Breast epithelium (tissue), 4 donors: ENCODE results near the gene IGSF9B. TPM values are rescaled to one million over a fixed set of nuclear protein-coding genes. Genes with fewer than 3 reads are reported as not detected.

Experiments
- DNase-seq, 2 donors: peaks; one replicate each; pipeline ENCODE4 v3.0.0-alpha.2; 2019; ENCODE audit warnings: low spot score in 2 of 2
- H3K27ac ChIP-seq, 2 donors: fragments of 200-600 bp; sonication (generic) in 1 of 2; one replicate each; pipeline ENCODE4 v1.5.1; 2016 to 2019; ENCODE audit warnings: mild to moderate bottlenecking in 1 of 2
- H3K27me3 ChIP-seq, 2 donors: fragments of 200-600 bp; sonication (generic) in 1 of 2; one replicate each; pipeline versions ENCODE4 v1.5.1 to v1.6.0; 2017 to 2019; ENCODE audit warnings: control low read depth in 1 of 2, mild to moderate bottlenecking in 1 of 2
- H3K36me3 ChIP-seq: fragments of 200-600 bp; one replicate; pipeline ENCODE4 v1.5.1; 2019
- H3K4me1 ChIP-seq, 2 donors: fragments of 200-600 bp; sonication (generic); one replicate each; pipeline ENCODE4 v1.5.1; 2016 to 2019; ENCODE audit warnings: control low read depth in 1 of 2
- H3K4me3 ChIP-seq, 3 donors: fragments of 200-600 bp; sonication (generic); 1 replicate in 2 of 3; 2 replicates in 1 of 3; pipeline ENCODE4 v1.5.1; 2016 to 2019; ENCODE audit warnings: mild to moderate bottlenecking in 3 of 3, moderate library complexity in 2 of 3
- H3K9me3 ChIP-seq, 2 donors: fragments of 200-600 bp; sonication (generic) in 1 of 2; one replicate each; pipeline ENCODE4 v1.5.1; 2016 to 2019; ENCODE audit warnings: control low read depth in 1 of 2
- CTCF ChIP-seq, 3 donors: fragments of 450-650 bp; IDR thresholded peaks; one replicate each; pipeline ENCODE4 v1.5.1; 2016 to 2017; ENCODE audit warnings: antibody characterized with exemption in 3 of 3, mild to moderate bottlenecking in 3 of 3, moderate library complexity in 3 of 3
- POLR2A ChIP-seq: fragments of 450-650 bp; IDR thresholded peaks from one replicate; pipeline ENCODE4 v1.6.1; 2016; ENCODE audit warnings: antibody characterized with exemption, mild to moderate bottlenecking, moderate library complexity
- POLR2AphosphoS5 ChIP-seq, 3 donors: sonication (generic); formaldehyde crosslinking; IDR thresholded peaks; one replicate each; pipeline ENCODE4 v1.6.1; 2017; ENCODE audit warnings: antibody characterized with exemption in 3 of 3
- intact Hi-C: fragments of 100-400 bp; cut with DNase I; formaldehyde crosslinking; loops from one replicate; pipeline ENCODE4 v1.15.1; 2023; ENCODE audit warnings: low total_unique reads
- total RNA-seq, 3 donors: library from RNA; depleted of rRNA; stranded (reverse); fragments of >200 nt; gene quantifications; one replicate each; pipeline ENCODE4 v1.1.0, GENCODE V29; 2016

Gene IGSF9B
- total RNA-seq, 3 donors from 2014 or later: 0.64 to 4.5 (median 3.3) TPM

- no peak for DNase-seq
- Histone ChIP-seq H3K4me3 (no peak overlapping the region), H3K9me3 (no peaks in the 10 kb centered on the region), H3K27ac (no peak overlapping the region), H3K27me3 (peaks cover 0 to 34% of the 10 kb centered on the region in 2 donors), H3K4me1 (no peaks in the 10 kb centered on the region), H3K36me3 (no peaks in the 10 kb centered on the region)
- TF ChIP-seq POLR2AphosphoS5 (IDR thresholded peaks at IDR 0.05) (no peak), POLR2A (no peak), CTCF (IDR thresholded peaks at IDR 0.05) (no peak)
- intact Hi-C loops: no loop called here
These were observed 38.3 kb upstream of the IGSF9B start for GRCh38 chr11:133995066-133995465.

GRCh38 chr11:133993921-133994320 is 37.2 kb upstream of the IGSF9B start:
- intact Hi-C loops: no loop called here
- H3K36me3 ChIP-seq: no peaks in the 10 kb centered on the region
- peaks cover 0 to 33% of the 10 kb centered on the region in 2 donors for H3K27me3 ChIP-seq
- TF ChIP-seq CTCF (IDR thresholded peaks at IDR 0.05) (no peak), POLR2AphosphoS5 (IDR thresholded peaks at IDR 0.05) (no peak), POLR2A (no peak)
- H3K9me3 ChIP-seq: no peaks in the 10 kb centered on the region
- H3K4me3 ChIP-seq: no peak overlapping the region
- H3K4me1 ChIP-seq: no peaks in the 10 kb centered on the region
- H3K27ac ChIP-seq: no peak overlapping the region
- DNase-seq: no peak

- DNase-seq: no peak
- no peak overlapping the region for H3K27ac ChIP-seq
- intact Hi-C loops: no loop called here
These were observed 36.3 kb upstream of the IGSF9B start for GRCh38 chr11:133993107-133993506.

GRCh38 chr11:133992121-133992520 is 35.4 kb upstream of the IGSF9B start:
- no peaks in the 10 kb centered on the region for H3K4me1 ChIP-seq
- no peak for DNase-seq
- no peaks in the 10 kb centered on the region for H3K9me3 ChIP-seq
- TF ChIP-seq POLR2AphosphoS5 (IDR thresholded peaks at IDR 0.05) (no peak), CTCF (IDR thresholded peaks at IDR 0.05) (no peak)
- peaks cover 0 to 33% of the 10 kb centered on the region in 2 donors for H3K27me3 ChIP-seq
- no peak overlapping the region for H3K4me3 ChIP-seq
- intact Hi-C loops: no loop called here
- no peak overlapping the region for H3K27ac ChIP-seq
- no peaks in the 10 kb centered on the region for H3K36me3 ChIP-seq

More at GRCh38 chr11:133993107-133993506, 36.3 kb upstream of the IGSF9B start:
- H3K27me3 ChIP-seq: peaks cover 0 to 33% of the 10 kb centered on the region in 2 donors
- H3K36me3 ChIP-seq: no peaks in the 10 kb centered on the region
- H3K9me3 ChIP-seq: no peaks in the 10 kb centered on the region
- H3K4me3 ChIP-seq: no peak overlapping the region
- TF ChIP-seq POLR2A (no peak), CTCF (IDR thresholded peaks at IDR 0.05) (no peak), POLR2AphosphoS5 (IDR thresholded peaks at IDR 0.05) (no peak)
- no peaks in the 10 kb centered on the region for H3K4me1 ChIP-seq

- peaks cover 0 to 33% of the 10 kb centered on the region in 2 donors for H3K27me3 ChIP-seq
- H3K4me3 ChIP-seq: no peak overlapping the region
- TF ChIP-seq CTCF (IDR thresholded peaks at IDR 0.05) (no peak), POLR2AphosphoS5 (IDR thresholded peaks at IDR 0.05) (no peak), POLR2A (no peak)
- no peaks in the 10 kb centered on the region for H3K4me1 ChIP-seq
- H3K9me3 ChIP-seq: no peaks in the 10 kb centered on the region
- no peaks in the 10 kb centered on the region for H3K36me3 ChIP-seq
- intact Hi-C loops: no loop called here
- no peak for DNase-seq
- no peak overlapping the region for H3K27ac ChIP-seq
These were observed 34.3 kb upstream of the IGSF9B start for GRCh38 chr11:133991101-133991500.
